Skeletal muscle satellite cell (primary cell): ENCODE measurements around the gene EGLN3.

Source experiments
- H3K27me3 ChIP-seq: 2 replicates; pipeline ENCODE4 v1.7.0; 2013; ENCODE audit warnings: low read length; ENCODE audit not compliant: control insufficient read depth, insufficient read depth
- H3K36me3 ChIP-seq: 2 replicates; pipeline ENCODE4 v1.7.0; 2013; ENCODE audit warnings: mild to moderate bottlenecking, control low read depth, low read length; ENCODE audit not compliant: insufficient read depth
- H3K4me1 ChIP-seq: 2 replicates; pipeline ENCODE4 v1.7.0; 2013; ENCODE audit warnings: low read length; ENCODE audit not compliant: control insufficient read depth, insufficient read depth
- H3K4me2 ChIP-seq: 2 replicates; pipeline ENCODE4 v1.7.0; 2013; ENCODE audit warnings: mild to moderate bottlenecking, low read length
- H3K4me3 ChIP-seq: 2 replicates; pipeline ENCODE4 v1.7.0; 2013; ENCODE audit warnings: low read length
- H3K9ac ChIP-seq: 2 replicates; pipeline ENCODE4 v1.7.0; 2013; ENCODE audit warnings: mild to moderate bottlenecking, low read depth, low read length, moderate library complexity
- H3K9me3 ChIP-seq: replicated peaks from 2 replicates; pipeline ENCODE4 v1.7.0; 2013; ENCODE audit warnings: mild to moderate bottlenecking, control low read depth, low read length

The EGLN3 gene

GRCh38 chr14:33959692-33960151 is 8.8 kb upstream of the EGLN3 start:
- no peaks in the 10 kb centered on the region for H3K36me3 ChIP-seq
- H3K4me2 ChIP-seq: no peak overlapping the region
- H3K27me3 ChIP-seq: no peaks in the 10 kb centered on the region
- H3K4me1 ChIP-seq: no peaks in the 10 kb centered on the region
- H3K4me3 ChIP-seq: no peak overlapping the region
- no peak overlapping the region for H3K9ac ChIP-seq
- H3K9me3 ChIP-seq: no peaks in the 10 kb centered on the region

GRCh38 chr14:33958605-33959226 is 7.8 kb upstream of the EGLN3 start:
- H3K4me3 ChIP-seq: no peak overlapping the region
- peaks cover 5% of the 10 kb centered on the region for H3K27me3 ChIP-seq
- no peaks in the 10 kb centered on the region for H3K36me3 ChIP-seq
- no peaks in the 10 kb centered on the region for H3K4me1 ChIP-seq
- H3K9me3 ChIP-seq: no peaks in the 10 kb centered on the region
- H3K4me2 ChIP-seq: no peak overlapping the region
- H3K9ac ChIP-seq: no peak overlapping the region

GRCh38 chr14:33957993-33958392 is 7.1 kb upstream of the EGLN3 start:
- no peaks in the 10 kb centered on the region for H3K9me3 ChIP-seq
- peaks cover 7% of the 10 kb centered on the region for H3K27me3 ChIP-seq
- H3K4me2 ChIP-seq: no peak overlapping the region
- H3K4me1 ChIP-seq: no peaks in the 10 kb centered on the region
- no peaks in the 10 kb centered on the region for H3K36me3 ChIP-seq
- H3K4me3 ChIP-seq: no peak overlapping the region
- H3K9ac ChIP-seq: no peak overlapping the region

GRCh38 chr14:33957299-33957698 is 6.4 kb upstream of the EGLN3 start:
- no peak overlapping the region for H3K4me2 ChIP-seq
- no peaks in the 10 kb centered on the region for H3K4me1 ChIP-seq
- H3K9me3 ChIP-seq: no peaks in the 10 kb centered on the region
- H3K9ac ChIP-seq: no peak overlapping the region
- no peak overlapping the region for H3K4me3 ChIP-seq
- H3K27me3 ChIP-seq: peaks cover 14% of the 10 kb centered on the region
- no peaks in the 10 kb centered on the region for H3K36me3 ChIP-seq

GRCh38 chr14:33956640-33957039 is 5.8 kb upstream of the EGLN3 start:
- no peak overlapping the region for H3K9ac ChIP-seq
- H3K27me3 ChIP-seq: peaks cover 16% of the 10 kb centered on the region
- H3K4me2 ChIP-seq: no peak overlapping the region
- H3K4me1 ChIP-seq: no peaks in the 10 kb centered on the region
- H3K4me3 ChIP-seq: no peak overlapping the region
- H3K36me3 ChIP-seq: no peaks in the 10 kb centered on the region
- no peaks in the 10 kb centered on the region for H3K9me3 ChIP-seq

GRCh38 chr14:33954016-33954598 is 3.2 kb upstream of the EGLN3 start:
- Histone ChIP-seq H3K4me2 (no peak overlapping the region), H3K4me1 (peaks cover 5% of the 10 kb centered on the region), H3K27me3 (peaks cover 39% of the 10 kb centered on the region), H3K9me3 (no peaks in the 10 kb centered on the region), H3K4me3 (no peak overlapping the region), H3K9ac (no peak overlapping the region), H3K36me3 (no peaks in the 10 kb centered on the region)

- no peak overlapping the region for H3K9ac ChIP-seq
- peaks cover 50% of the 10 kb centered on the region for H3K27me3 ChIP-seq
- H3K4me3 ChIP-seq: no peak overlapping the region
- peaks cover 5% of the 10 kb centered on the region for H3K4me1 ChIP-seq
- H3K4me2 ChIP-seq: no peak overlapping the region
- H3K36me3 ChIP-seq: no peaks in the 10 kb centered on the region
- no peaks in the 10 kb centered on the region for H3K9me3 ChIP-seq
Observed at GRCh38 chr14:33952541-33952940, 1.7 kb upstream of the EGLN3 start.

- Histone ChIP-seq H3K27me3 (peaks cover 54% of the 10 kb centered on the region), H3K36me3 (no peaks in the 10 kb centered on the region), H3K4me2 (peak overlapping the region; percentile 98), H3K9ac (peak overlapping the region; percentile 69), H3K4me3 (peak overlapping the region; percentile 80), H3K9me3 (no peaks in the 10 kb centered on the region), H3K4me1 (peaks cover 5% of the 10 kb centered on the region)
Observed at GRCh38 chr14:33951183-33951840, 438 bp upstream of the EGLN3 start.

- Histone ChIP-seq H3K4me1 (peaks cover 5% of the 10 kb centered on the region), H3K36me3 (no peaks in the 10 kb centered on the region), H3K4me3 (no peak overlapping the region), H3K9ac (no peak overlapping the region), H3K4me2 (no peak overlapping the region), H3K9me3 (no peaks in the 10 kb centered on the region), H3K27me3 (peaks cover 56% of the 10 kb centered on the region)
Observed at GRCh38 chr14:33949411-33949893, 1.4 kb downstream of the EGLN3 start.

GRCh38 chr14:33948869-33949408 is 1.9 kb downstream of the EGLN3 start:
- peaks cover 5% of the 10 kb centered on the region for H3K4me1 ChIP-seq
- H3K9me3 ChIP-seq: no peaks in the 10 kb centered on the region
- no peak overlapping the region for H3K9ac ChIP-seq
- H3K4me2 ChIP-seq: no peak overlapping the region
- no peak overlapping the region for H3K4me3 ChIP-seq
- H3K27me3 ChIP-seq: peaks cover 53% of the 10 kb centered on the region
- no peaks in the 10 kb centered on the region for H3K36me3 ChIP-seq

GRCh38 chr14:33948145-33948868 is 2.6 kb downstream of the EGLN3 start:
- no peaks in the 10 kb centered on the region for H3K9me3 ChIP-seq
- H3K27me3 ChIP-seq: peaks cover 50% of the 10 kb centered on the region
- H3K4me1 ChIP-seq: peaks cover 5% of the 10 kb centered on the region
- no peak overlapping the region for H3K4me3 ChIP-seq
- H3K36me3 ChIP-seq: no peaks in the 10 kb centered on the region
- no peak overlapping the region for H3K9ac ChIP-seq
- H3K4me2 ChIP-seq: no peak overlapping the region
